T1000 (cell line): ENCODE data around the gene SMARCAL1.
A peak's percentile ranks its signal among the peaks of the same experiment; 100 is the strongest.
"Not testable (repeated sequence)": the region's sequence is repeated elsewhere in the genome, so short reads cannot be mapped to it uniquely, and the experiment has no call there.

Source experiments
- DNase-seq: peaks from one replicate; lab custom pipeline; 2025; ENCODE audit warnings: mixed read lengths; lab: John Stamatoyannopoulos, UW

Gene SMARCAL1

DNA sequence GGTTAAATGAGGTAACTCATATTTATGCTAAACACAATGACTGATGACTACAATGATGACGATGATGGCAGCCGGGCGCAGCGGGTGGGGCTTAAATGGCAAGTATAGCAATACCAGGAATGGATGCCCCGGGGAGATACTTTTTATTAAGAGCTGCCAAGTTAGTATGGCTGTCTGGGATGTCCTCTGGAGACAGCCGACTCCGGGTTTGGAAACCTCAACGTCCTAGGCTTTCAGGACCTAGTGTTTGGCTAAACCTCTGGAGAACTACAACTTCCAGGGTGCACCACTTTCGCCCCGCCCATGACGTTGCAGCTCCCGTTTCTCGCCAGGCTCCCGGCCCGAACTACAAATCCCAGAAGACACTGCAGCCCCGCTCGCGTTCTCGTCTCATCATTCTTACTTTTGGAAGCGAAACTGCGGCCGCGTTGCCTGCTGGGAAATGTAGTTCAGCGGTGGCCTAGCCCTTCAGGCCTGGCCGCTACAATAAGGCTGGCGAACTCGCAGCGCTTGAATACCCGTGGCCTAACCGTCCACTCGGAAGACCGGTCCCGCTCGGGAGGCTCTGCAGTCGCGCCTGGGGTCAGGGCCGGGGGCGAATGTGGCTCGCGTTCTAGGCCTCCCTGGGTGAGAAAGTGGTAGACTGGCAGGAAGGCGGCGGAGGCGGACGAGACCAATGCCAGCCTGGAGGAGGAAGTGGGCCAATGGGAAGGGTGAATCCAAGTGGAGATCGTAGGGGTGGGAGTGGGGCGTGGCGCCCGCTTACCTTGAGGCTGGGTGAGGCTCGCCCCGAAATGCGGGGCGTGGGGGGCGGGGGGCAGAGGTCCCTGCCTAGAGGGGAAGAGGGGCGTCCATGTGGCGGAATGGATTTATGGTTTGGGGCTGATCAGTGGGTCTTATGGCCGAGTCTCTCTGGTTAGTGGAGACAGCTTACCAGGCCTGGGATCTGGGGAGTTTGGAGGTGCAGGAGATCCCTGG lies at the start of gene SMARCAL1:
TSS of gene SMARCAL1 (plus strand) at position 463 of the 978 bp plus-strand sequence. CDS start 2,221 bp downstream, outside the sequence.
- DNase-seq, result peak; percentile 97

DNA sequence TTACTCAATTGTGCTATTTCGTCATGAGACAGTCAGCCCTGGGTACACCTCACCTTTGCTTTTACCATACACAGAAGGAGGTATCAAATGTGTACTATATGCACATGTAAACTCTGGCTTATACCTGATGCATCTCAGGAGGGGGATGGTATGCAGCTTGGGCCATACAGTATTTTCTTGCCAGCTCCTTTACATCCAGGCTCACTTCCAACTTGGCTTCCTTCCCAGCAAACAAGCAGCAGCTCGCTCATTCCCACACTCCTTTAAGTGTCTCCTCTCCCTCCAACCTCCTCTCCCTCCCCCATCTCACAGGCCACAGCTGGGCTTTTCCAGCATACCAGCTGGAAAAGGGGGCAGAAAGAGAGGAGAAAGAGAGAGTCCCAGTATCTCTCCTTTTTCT lies 49.6 kb upstream of the SMARCAL1 start:
- no peak for DNase-seq

DNA sequence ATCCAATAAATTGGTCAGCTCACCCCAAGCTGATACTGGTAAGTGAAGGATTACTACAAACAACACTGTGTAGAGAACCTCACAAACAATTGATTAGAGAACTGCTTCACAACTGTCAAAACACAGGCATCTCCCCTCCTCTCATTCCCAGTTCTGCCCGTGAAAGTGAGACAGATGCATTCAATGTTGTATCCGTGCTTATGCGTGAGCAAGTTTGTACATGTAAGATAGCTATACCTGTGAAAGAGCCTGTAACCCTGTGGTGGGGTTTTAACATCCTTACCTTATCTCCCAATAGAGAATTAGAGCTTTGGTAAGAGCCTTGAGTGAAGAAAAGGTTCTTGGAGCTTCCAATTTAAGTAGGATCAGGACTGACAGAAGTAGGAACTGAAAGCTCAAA lies 49.1 kb upstream of the SMARCAL1 start:
- no peak for DNase-seq

DNA sequence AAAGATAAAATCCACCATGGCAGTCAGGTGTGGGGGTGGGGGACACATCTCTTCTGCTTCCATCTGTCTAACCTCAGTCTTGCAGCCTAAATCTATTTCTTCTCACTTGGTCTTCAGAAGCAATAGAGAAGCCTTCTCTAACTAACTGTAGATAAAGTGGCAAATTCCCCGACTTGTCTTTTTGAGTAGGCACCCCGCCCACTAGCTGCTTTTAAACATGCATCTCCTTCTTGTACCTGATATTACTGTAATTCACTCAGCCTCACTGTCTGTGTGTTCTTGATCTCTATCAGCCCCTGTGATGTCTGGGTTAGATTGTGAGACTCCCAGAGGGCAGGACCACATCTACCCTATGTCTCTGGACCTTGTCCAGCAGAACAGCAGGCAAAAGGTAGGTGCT lies 46.8 kb upstream of the SMARCAL1 start:
- DNase-seq, result no peak

DNA sequence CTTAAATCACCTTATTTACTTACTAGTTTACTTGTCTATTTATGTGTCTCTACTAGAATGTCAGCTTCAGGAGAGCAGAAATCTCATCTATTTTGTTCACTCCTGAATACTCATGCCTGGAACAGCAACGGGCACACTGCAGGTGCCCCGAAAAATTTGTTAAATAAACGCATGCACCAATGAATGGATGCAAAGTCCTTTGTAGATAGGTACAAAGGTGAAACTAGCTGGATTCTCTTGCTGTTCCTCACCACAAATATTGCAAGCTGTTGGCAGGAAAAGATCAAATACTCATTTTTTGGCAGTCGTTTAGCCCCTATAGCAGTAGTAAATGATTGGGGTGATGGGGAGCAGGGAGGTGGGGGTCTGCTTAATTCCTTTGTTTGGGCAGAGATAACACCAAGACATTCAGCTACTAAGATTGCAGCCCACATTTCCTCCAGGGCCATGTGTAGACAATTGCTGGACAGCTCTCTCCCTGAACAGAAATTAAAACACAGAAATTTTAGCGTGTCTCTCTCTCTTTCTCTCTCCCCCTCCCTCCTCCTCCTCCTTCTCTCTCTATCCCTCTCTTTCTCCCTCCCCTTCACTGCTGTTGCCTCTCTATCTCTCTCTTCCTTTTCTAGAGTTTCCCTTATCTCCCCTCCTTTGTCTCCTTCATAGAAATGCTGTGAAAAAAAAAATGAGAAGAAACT lies 45.4 kb upstream of the SMARCAL1 start:
- DNase-seq, result no peak

DNA sequence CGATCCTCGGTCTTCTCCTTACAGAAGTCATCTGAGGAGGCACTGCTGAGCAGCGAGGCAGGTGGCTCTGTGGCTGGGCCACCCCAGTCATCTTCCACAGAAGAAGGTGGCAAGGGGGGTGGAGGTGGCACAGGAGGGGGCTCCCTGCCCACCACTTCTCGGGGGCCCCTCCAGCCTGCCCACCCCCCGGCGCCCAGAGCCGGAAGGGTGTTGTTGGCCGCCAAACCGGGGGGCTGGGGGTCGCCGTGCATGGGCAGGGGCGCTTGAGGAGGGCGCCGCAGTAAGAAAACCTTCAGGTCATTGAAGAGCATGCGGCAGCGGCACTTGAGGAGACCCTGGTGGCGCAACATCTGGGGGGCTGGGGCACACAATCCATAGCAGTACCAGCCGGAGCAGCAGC lies 42.5 kb upstream of the SMARCAL1 start:
- DNase-seq, result no peak

DNA sequence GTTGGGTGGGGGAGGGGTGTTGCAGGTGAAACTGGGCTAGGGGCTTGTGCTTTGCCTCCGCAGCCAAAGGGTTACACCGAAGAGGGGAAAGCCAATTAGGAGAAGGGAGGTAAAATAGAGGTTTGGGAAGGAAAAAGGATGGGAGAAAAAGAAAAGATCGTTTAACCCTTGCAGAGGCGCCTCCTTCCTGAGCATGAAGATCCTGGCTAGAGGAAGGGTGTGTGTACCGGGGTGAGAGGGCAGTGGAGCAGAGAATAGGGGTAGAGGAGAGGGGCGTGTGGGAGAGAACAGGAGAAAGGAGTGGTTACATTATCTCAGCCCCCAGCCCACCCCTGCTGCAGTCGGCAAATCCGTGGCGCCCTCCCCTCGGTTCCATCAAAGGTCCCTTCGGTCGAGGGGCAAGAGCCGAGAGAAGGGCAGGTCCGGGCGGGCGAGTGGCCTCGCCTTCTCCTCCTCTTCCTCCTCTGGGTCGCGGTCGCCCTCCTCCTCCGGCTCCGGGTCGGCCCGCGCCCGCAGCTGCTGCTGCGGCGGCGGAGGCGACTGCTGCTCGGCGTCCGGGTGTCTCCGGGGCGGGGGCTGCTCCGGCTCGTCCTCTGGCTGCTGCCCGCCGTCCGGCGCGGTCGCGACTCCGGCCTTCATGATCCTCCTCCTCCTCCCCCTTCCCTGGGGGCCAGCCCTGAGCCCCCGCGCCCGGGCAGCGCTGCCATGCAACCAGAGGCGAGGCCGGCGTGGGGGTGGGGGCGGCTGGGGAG lies 41.1 kb upstream of the SMARCAL1 start:
- no peak for DNase-seq

DNA sequence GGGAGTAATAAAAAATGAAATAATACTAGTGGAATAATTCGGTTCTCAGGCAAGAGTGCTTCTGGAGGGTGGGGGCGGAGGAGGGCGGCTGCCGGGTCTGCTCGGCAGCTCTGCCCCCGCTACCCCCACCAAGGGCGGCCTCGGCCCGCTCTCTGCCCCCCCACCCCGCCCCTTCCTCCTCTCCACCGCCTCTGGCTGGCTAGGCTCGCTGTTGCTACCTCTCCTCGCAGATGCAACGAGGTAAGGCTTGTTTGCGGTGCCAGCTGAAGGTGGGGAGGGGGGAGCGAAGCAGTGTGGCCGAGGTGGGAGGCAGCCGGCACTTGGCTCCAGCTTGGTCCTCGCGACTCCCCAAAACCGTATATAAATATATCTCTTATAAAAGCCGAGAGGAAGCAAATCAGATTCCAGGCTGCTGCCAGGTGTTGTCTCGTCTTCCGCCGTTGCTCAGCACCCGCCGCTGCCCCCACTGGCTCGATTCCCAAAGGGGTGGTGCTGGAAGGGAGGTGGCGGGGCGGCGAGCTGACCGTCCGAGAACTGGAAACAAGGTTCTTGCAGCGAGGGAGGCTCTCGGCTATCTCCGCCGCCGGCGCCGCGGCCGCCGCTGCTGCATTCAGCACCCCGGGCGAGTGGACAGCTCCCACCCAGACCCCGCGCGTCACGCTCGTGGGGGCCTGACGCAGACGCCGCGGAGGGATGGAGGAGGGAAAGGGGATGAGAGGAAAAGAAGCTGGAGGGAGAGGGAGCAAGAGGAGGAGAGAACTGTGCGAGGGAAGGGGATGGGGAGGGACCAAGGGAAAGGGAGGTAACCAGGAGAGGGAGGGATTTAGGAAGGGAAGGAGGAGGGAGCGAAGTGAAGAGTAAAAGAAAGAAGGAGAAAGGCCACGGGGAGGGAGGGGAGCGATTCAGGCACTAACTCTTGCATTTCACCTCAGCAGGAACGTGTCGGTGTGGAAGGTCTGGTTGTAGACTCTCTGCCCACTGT lies 40.3 kb upstream of the SMARCAL1 start, which contains the start of gene MARCHF4:
TSS of gene MARCHF4 (minus strand) at position 763 of the 982 bp plus-strand sequence. CDS start 2,223 bp downstream, outside the sequence.
- DNase-seq, result peak; percentile 73

DNA sequence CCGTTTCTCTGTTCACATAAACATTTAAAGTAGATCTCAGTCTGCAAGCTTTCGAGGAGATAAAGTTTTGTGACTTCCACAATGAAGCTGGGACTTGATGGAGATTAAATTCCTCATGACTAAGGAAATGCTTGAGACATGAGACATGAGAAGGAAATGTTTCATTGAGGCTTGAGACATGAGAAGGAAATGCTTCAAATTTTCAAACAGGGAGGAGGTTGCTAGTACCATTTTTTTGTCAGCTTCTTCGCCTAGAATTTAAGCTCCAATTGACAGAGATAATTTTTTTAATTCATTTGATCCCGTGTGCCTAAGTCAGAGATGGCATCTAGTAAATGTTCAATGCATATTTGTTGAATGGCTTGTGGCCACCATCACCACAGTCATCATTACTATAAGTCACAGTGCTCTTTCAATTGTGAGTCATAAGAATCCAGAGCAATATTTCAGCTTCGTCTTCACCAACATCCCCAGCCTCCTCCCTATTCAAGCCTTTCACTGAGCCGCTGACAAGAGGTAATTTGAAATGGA lies 39.5 kb upstream of the SMARCAL1 start:
- no peak for DNase-seq

DNA sequence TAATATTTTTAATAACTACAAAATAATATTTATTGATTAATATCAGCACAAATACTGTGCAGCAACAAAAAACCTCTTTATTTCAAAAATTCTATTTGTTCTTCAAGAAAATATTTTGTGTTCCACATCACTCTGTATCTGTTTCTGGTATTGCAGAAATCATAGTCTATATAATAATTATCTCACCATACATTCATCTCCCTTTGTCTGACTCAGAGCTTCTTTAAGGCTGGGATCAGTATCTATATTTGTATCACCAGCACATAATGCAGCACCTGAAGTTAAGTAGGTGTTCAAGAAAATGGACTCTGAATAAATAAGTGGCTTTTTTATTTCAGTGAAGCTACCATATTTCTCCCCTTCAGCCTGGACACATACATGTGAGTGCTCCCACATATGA lies 38.4 kb upstream of the SMARCAL1 start:
- no peak for DNase-seq

DNA sequence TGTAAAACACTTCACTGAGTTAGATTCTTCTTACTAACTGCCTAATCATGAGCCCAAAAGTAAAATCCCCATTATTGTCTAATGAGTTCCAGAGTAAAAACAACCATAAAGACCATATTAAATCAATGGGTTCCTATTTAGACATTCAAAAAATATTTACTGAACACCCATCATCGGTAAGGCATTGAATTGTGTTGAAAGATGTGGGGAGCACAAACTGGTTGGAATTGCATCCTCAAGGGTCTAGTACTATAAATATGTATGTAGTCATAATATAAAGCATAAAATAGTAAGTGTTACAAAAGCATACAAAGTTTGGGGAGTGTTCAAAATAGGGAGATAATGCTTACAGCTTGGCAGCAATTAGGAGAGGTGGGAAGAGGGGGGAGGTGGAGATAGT lies 37.0 kb upstream of the SMARCAL1 start:
- DNase-seq, result no peak

DNA sequence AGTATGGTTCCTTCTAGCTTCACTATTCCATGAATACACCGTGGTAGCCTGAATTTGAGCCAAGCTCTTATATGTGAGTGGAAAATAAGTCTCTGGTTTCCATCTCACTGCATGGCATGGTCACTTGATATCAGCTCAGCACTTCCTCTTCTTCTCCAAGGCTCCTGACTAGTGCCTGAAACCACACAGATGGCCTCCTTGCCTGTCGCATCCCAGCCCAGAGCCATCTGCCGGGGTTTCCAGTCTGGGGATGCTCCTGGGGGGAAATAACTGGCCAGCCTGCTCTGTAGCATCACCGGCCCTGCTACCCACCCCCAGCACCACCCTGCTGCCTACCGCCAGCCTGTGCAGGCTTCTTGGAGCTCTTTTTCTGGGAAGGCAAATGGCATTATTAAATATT lies 32.3 kb upstream of the SMARCAL1 start:
- DNase-seq, result no peak

DNA sequence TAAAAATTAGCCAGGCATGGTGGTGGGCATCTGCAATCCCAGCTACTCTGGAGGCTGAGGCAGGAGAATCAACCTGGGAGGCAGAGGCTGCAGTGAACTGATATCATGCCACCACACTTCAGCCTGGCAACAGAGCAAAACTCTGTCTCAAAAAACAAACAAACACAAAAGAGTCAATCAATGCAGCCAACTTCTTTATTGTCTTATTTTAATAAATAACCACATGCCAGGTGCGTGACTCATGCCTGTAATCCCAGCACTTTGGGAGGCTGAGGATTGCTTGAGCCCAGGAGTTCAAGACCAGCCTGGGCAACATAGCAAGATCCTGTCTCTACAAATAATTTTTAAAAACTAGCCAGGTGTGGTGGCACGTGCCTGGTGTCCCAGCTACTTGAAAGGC lies 27.9 kb upstream of the SMARCAL1 start:
- not testable (repeated sequence) for DNase-seq

DNA sequence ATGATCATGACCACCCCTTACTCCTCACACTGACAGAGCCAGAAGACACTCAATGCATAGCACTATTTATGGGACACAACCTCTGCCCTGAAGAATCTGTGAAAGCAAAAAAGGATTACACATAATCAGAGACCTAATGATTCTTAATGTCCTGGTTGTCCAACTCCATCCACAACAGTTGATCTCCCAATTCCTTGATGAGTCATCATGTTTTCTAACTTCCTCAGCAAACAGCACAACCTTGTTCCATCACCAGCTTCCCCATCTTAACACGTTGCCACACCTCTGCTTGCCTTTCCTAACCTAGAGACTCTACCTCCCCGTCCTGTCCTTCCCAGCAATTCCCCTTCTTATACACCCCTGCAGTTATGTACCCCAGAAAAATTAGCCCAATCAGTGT lies 26.8 kb upstream of the SMARCAL1 start:
- no peak for DNase-seq

DNA sequence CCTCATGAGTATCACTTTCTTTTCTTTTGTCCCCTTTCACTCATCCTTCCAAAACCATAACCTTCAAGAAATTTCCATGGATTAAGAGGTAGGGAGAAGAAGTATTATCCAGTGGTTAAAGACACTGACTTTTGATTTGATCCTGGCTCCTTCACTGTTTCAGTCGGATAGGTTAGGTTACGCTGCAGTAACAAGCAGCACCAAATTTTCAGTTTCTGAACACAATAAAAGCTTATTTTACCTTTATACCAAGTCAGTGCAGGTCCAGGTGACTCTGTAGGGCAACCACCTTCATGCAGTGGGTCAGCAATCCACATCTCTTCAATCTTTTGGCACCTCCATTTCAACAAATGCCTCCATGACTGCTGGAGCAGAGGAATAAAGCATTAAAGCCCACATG lies 25.0 kb upstream of the SMARCAL1 start:
- DNase-seq, result no peak

DNA sequence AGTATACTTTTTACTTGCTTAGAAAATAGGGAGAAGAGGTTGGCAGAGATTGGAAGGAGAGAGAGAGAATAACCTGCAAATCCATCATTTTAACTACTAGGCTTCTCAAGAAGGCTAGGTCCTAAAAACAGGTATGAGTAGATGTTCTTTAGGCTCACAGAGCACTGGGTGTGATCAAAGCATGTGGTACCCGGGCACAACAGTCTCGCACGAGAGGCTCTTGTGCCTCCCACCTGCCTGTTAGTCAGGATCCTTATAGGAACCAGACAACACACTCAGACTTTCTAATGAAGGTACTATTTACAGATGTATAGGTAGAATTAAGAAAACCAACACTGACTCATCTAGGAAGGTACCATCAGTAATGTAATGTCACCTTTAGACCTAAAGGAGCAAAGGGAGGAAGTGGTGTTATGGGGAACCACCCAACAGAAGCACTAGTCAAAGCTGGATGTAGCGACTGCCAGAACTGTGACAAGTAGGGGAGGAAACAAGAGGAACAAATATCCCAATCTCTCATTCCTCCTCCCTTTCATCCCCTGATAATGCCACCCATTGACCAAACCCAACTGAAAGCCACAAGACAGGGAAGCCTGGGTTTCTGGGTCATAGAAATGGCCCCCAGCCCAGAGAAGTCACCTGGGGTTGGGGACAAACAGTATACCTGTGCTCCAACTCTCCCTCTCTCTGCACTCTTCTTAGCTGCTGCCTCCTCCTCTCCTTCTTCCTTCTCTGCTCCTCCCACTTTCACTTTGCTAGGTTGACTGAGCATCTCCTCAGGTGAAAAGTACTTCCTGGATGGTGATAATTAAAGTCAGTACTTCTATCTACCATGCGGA lies 24.0 kb upstream of the SMARCAL1 start:
- DNase-seq, result no peak

DNA sequence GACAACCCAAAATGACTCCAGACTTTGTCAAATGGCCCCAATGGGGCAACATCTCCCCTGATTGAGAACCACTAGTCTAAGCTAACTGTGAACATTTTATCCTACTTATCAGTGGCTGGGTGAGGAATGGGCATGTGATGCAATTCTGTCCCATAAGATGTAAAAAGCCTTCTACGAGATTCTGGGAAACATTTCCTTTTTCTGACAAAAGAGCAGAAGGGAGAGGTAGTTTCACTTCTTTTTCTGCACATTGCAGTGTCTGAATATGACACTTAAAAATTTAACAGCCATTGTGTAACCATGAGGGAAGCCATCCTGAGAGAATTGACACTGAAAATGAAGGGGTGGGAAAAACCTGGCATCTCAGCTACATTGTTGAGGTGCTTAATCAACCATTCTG lies 22.7 kb upstream of the SMARCAL1 start:
- DNase-seq, result no peak

DNA sequence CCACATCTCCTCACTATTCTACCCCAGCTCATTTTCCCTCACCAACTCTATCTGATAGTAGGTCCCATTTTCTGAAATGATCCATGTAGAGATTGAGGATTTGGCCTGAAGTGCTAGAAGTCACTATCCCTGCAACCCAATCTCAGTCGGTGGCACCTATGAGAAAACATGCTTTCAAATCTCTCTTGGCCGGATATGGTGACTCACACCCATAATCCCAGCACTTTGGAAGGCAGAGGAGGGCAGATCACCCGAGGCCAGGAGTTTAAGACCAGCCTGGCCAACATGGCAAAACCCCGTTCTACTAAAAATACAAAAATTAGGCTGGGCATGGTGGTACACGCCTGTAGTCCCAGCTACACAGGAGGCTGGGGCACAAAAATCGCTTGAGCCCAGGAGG lies 20.9 kb upstream of the SMARCAL1 start:
- no peak for DNase-seq

DNA sequence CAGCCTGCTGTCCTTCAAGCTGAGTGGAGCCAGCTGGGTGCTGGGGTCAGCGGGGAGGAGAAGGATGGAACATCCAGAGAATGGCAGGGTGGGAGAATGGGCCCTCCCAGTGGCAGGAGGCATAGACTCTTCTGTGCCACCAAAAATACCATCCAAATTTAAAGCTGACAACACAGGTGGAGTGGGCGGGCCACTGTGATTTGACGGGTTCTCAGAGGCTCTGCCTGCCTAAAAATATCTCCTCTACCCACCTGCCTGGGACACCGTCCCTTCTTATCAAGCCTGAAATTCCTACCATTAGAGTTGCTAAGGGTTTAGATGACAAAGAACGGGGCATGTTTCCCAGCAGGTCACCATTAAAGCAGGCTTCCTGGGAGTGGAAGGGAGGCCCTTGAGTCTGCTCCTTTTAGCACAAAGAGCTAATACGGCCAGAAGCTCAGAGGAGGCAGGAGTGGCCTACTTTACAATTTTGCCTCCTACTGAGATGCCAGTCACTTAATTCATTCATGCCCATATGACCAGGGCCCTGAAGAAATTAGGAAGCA lies 20.2 kb upstream of the SMARCAL1 start:
- DNase-seq, result no peak
